Small intestine (tissue), 7 donors: ENCODE results near the gene LRP4. TPM values are rescaled to one million over a fixed set of nuclear protein-coding genes. Genes with fewer than 3 reads are reported as not detected.

Experiments used
- DNase-seq, 2 donors: peaks; one replicate each; pipeline versions ENCODE4 v3.0.0 to v3.0.0-alpha.2; 2013
- FAIRE-seq: peaks from 2 replicates; lab custom pipeline; 2012; peaks lifted over from hg19 to GRCh38; lab: Jason Lieb, UNC
- H3K27ac ChIP-seq, 3 donors: one replicate each; pipeline ENCODE4 v1.5.1; 2013; ENCODE audit warnings: low read length in 2 of 3, mild to moderate bottlenecking in 2 of 3, control low read depth in 1 of 3, inconsistent platforms in 1 of 3, low read depth in 1 of 3, moderate library complexity in 1 of 3
- H3K27me3 ChIP-seq, 3 donors: one replicate each; pipeline ENCODE4 v1.6.1; 2013; ENCODE audit warnings: low read length in 3 of 3, inconsistent platforms in 1 of 3; ENCODE audit not compliant: control insufficient read depth in 3 of 3, insufficient read depth in 3 of 3
- H3K36me3 ChIP-seq, 3 donors: one replicate each; pipeline ENCODE4 v1.6.1; 2013; ENCODE audit warnings: low read length in 3 of 3, inconsistent platforms in 1 of 3, low read depth in 1 of 3, mild to moderate bottlenecking in 1 of 3, moderate library complexity in 1 of 3; ENCODE audit not compliant: control insufficient read depth in 3 of 3, insufficient read depth in 2 of 3
- H3K4me1 ChIP-seq, 3 donors: one replicate each; pipeline ENCODE4 v1.6.1; 2013; ENCODE audit warnings: low read length in 2 of 3, inconsistent platforms in 1 of 3, low read depth in 1 of 3, mild to moderate bottlenecking in 1 of 3, moderate library complexity in 1 of 3; ENCODE audit not compliant: control insufficient read depth in 3 of 3, insufficient read depth in 2 of 3
- H3K4me3 ChIP-seq, 3 donors: one replicate each; pipeline ENCODE4 v1.5.1; 2013; ENCODE audit warnings: low read length in 3 of 3, control low read depth in 1 of 3, inconsistent platforms in 1 of 3, low read depth in 1 of 3, mild to moderate bottlenecking in 1 of 3, moderate library complexity in 1 of 3
- H3K9me3 ChIP-seq, 2 donors: one replicate each; pipeline ENCODE4 v1.6.1; 2013; ENCODE audit warnings: low read depth in 1 of 2, low read length in 1 of 2; ENCODE audit not compliant: control insufficient read depth in 2 of 2, insufficient read depth in 1 of 2
- WGBS, 3 donors: extraction: QIAGEN DNeasy Blood & Tissue Kit; methylation state at CpG; one replicate each; pipeline ENCODE4 v1.1.7; 2013; 5-methylcytosine and 5-hydroxymethylcytosine counted together
- polyA plus RNA-seq, 4 donors: library from polyadenylated mRNA; stranded (reverse) in 3 of 4; unstranded in 1 of 4; fragments of 200-250 nt in 3 of 4; fragments of 120-200 nt in 1 of 4; gene quantifications; one replicate each; pipeline versions ENCODE4 v1.2.1 to v1.2.3, GENCODE V29; 2013
- donor health status: healthy with polysubstance abuse.
- donor health status: control.
- donor health status: control.
- donor health status: Bipolar disorder and iron deficiency.
- donor health status: healthy.

Gene LRP4
- polyA plus RNA-seq, 4 donors, result 2.2 to 15.2 (median 12.6) TPM

GRCh38 chr11:46905806-46906205 is 12.5 kb downstream of the LRP4 start:
- H3K36me3 ChIP-seq, result peaks cover 0 to 7% (median 0%) of the 10 kb centered on the region in 3 donors
- no peaks in the 10 kb centered on the region for H3K4me1 ChIP-seq
- WGBS, 3 donors, result 67 to 74% (median 71%) methylated on average over 5 of the region's 5 CpGs
- H3K9me3 ChIP-seq, result no peaks in the 10 kb centered on the region
- no peak overlapping the region for H3K4me3 ChIP-seq
- DNase-seq (no peak), FAIRE-seq (no peak)
- no peaks in the 10 kb centered on the region for H3K27me3 ChIP-seq
- H3K27ac ChIP-seq, result no peak overlapping the region

GRCh38 chr11:46903846-46904245 is 14.5 kb downstream of the LRP4 start:
- Histone ChIP-seq H3K9me3 (no peaks in the 10 kb centered on the region), H3K4me1 (no peaks in the 10 kb centered on the region), H3K27ac (no peak overlapping the region), H3K27me3 (no peaks in the 10 kb centered on the region), H3K4me3 (no peak overlapping the region), H3K36me3 (peaks cover 0 to 20% (median 0%) of the 10 kb centered on the region in 3 donors)
- FAIRE-seq (no peak), DNase-seq (no peak)
- WGBS, 3 donors, result 80 to 87% (median 86%) methylated on average over 10 of the region's 10 CpGs

GRCh38 chr11:46902694-46903093 is 15.7 kb downstream of the LRP4 start:
- Histone ChIP-seq H3K27ac (no peak overlapping the region), H3K27me3 (no peaks in the 10 kb centered on the region), H3K36me3 (peaks cover 0 to 27% (median 0%) of the 10 kb centered on the region in 3 donors), H3K4me3 (no peak overlapping the region), H3K9me3 (no peaks in the 10 kb centered on the region), H3K4me1 (no peaks in the 10 kb centered on the region)
- 88 to 96% (median 93%) methylated on average over 6 of the region's 6 CpGs for WGBS, 3 donors
- DNase-seq (no peak), FAIRE-seq (no peak)

DNA sequence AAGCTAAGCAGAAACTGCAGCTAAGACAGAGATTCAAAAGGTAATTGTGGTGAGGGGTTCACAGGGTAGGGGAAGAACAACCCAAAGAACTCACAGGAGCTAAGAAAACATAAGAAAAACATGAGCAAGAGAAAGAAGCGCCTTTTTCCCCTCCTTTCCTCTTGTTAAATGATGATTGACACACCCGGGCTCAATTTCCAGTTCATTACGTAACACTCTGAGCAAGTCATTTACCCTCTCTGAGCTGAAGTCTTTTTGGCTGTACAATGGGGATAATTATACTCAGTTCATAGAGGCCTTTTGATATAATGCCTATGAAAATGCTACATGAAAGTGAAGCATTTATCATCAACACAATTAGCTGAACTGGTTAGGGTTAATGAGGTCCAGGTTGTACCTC is 17.2 kb downstream of the LRP4 start:
- no peaks in the 10 kb centered on the region for H3K4me1 ChIP-seq
- no peaks in the 10 kb centered on the region for H3K27me3 ChIP-seq
- no peak for DNase-seq
- no peaks in the 10 kb centered on the region for H3K9me3 ChIP-seq
- FAIRE-seq, result no peak
- 70 to 83% (median 78%) methylated on average over 3 of the region's 3 CpGs for WGBS, 3 donors
- no peak overlapping the region for H3K27ac ChIP-seq
- H3K36me3 ChIP-seq, result peaks cover 0 to 28% (median 0%) of the 10 kb centered on the region in 3 donors
- no peak overlapping the region for H3K4me3 ChIP-seq

GRCh38 chr11:46900091-46900746 is 18.1 kb downstream of the LRP4 start:
- no peak for FAIRE-seq
- WGBS, 3 donors, result 87 to 93% (median 87%) methylated on average over 13 of the region's 13 CpGs
- Histone ChIP-seq H3K27ac (no peak overlapping the region), H3K4me1 (no peaks in the 10 kb centered on the region), H3K9me3 (no peaks in the 10 kb centered on the region), H3K4me3 (no peak overlapping the region), H3K27me3 (no peaks in the 10 kb centered on the region), H3K36me3 (peaks cover 0 to 38% (median 0%) of the 10 kb centered on the region in 3 donors)
- DNase-seq, result no peak

DNA sequence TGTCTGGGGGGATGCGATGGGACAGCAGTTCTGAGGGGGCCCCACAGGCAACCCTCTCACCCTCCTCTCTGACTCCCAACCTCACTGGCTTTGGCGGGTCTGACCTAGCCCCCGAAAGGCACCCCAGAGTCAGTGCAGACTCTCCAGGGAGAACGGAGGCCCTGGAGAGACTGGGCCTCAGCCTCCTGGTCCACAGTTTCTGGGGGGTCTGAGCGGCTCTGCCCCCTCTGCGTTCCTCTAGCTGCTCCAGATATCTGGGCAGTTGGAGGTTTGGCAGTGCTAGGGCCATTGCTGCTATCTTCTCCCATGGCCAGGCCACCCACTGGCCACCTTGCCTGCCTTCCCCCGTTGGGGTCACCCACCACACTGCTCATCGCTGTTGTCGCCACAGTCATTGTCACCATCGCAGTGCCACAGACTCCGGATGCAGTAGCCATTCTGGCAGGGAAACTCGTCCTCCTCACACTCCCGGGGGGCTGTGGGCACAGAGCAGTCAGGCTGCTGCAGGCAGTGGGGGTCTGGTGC is 18.8 kb downstream of the LRP4 start:
- no peak overlapping the region for H3K27ac ChIP-seq
- no peaks in the 10 kb centered on the region for H3K9me3 ChIP-seq
- DNase-seq (no peak), FAIRE-seq (no peak)
- 93 to 96% (median 94%) methylated on average over 13 of the region's 13 CpGs for WGBS, 3 donors
- peaks cover 0 to 44% (median 2%) of the 10 kb centered on the region in 3 donors for H3K36me3 ChIP-seq
- no peaks in the 10 kb centered on the region for H3K4me1 ChIP-seq
- no peak overlapping the region for H3K4me3 ChIP-seq
- no peaks in the 10 kb centered on the region for H3K27me3 ChIP-seq

DNA sequence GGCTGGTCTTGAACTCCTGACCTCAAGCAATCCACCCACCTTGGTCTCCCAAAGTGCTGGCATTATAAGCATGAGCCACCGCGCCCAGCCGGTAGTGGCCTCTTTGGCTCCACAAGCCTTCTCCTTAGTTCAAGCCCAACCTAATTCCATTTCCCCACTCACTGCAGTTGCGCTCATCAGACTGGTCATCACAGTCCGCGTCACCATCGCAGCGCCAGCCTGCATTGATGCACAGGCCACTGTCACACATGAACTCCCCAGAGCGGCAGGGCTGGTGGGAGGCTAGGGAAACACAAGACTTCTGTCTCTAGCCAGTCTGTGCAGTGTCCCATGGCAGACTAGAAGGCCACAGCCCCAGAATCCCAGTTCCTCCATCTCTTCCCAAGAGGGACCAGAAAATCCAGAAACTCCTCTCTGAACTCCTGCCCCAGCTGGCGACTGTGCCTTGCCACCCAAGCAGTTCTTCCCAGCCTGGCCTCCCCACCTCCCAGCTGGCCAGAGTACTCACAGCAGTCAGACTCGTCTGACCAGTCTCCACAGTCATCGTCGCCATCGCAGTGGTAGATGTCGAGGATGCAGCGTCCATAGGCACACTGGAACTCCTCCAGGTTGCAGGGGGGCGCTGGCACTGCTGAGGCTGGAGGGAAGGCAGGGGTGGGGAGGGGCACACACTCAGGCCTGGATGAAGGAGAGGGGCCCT is 19.8 kb downstream of the LRP4 start:
- Histone ChIP-seq H3K4me1 (no peaks in the 10 kb centered on the region), H3K9me3 (no peaks in the 10 kb centered on the region), H3K4me3 (no peak overlapping the region), H3K27ac (no peak overlapping the region), H3K36me3 (peaks cover 0 to 45% (median 2%) of the 10 kb centered on the region in 3 donors), H3K27me3 (no peaks in the 10 kb centered on the region)
- 91 to 95% (median 91%) methylated on average over 17 of the region's 17 CpGs for WGBS, 3 donors
- no peak for FAIRE-seq
- DNase-seq, result no peak

GRCh38 chr11:46896719-46897406 is 21.5 kb downstream of the LRP4 start:
- Histone ChIP-seq H3K4me3 (no peak overlapping the region), H3K4me1 (no peaks in the 10 kb centered on the region), H3K9me3 (no peaks in the 10 kb centered on the region), H3K27ac (no peak overlapping the region), H3K36me3 (peaks cover 0 to 50% (median 2%) of the 10 kb centered on the region in 3 donors), H3K27me3 (no peaks in the 10 kb centered on the region)
- FAIRE-seq, result no peak
- DNase-seq, result peak; percentile 49 to 67
- WGBS, 3 donors, result 88 to 94% (median 90%) methylated on average over 10 of the region's 10 CpGs
